IPS-20b (cell line): Measurements from ENCODE around the gene NUDT19.
"Not testable (repeated sequence)": the region's sequence is repeated elsewhere in the genome, so short reads cannot be mapped to it uniquely, and the experiment has no call there.

Experiments
- H3K27ac ChIP-seq: one replicate; pipeline ENCODE4 v1.5.1; 2013; ENCODE audit warnings: low read length
- H3K27me3 ChIP-seq: 2 replicates; pipeline ENCODE4 v1.6.1; 2013; ENCODE audit warnings: mild to moderate bottlenecking, low read length, inconsistent platforms; ENCODE audit not compliant: insufficient read depth
- H3K36me3 ChIP-seq: 2 replicates; pipeline ENCODE4 v1.6.1; 2013; ENCODE audit warnings: low read depth, mild to moderate bottlenecking, inconsistent platforms, low read length, moderate library complexity; ENCODE audit not compliant: insufficient read depth
- H3K4me1 ChIP-seq: 2 replicates; pipeline ENCODE4 v1.6.1; 2013; ENCODE audit warnings: mild to moderate bottlenecking, control low read depth, inconsistent platforms, low read length, moderate library complexity; ENCODE audit not compliant: insufficient read depth
- H3K4me3 ChIP-seq: 2 replicates; pipeline ENCODE4 v1.5.1; 2013; ENCODE audit warnings: mild to moderate bottlenecking, low read length, inconsistent platforms
- H3K9ac ChIP-seq: 2 replicates; pipeline ENCODE4 v1.6.1; 2013; ENCODE audit warnings: low read depth, mild to moderate bottlenecking, inconsistent platforms, low read length, moderate library complexity
- H3K9me3 ChIP-seq: 2 replicates; pipeline ENCODE4 v1.6.1; 2013; ENCODE audit warnings: mild to moderate bottlenecking, low read depth, low read length, inconsistent platforms; ENCODE audit not compliant: insufficient read depth

The NUDT19 gene

DNA sequence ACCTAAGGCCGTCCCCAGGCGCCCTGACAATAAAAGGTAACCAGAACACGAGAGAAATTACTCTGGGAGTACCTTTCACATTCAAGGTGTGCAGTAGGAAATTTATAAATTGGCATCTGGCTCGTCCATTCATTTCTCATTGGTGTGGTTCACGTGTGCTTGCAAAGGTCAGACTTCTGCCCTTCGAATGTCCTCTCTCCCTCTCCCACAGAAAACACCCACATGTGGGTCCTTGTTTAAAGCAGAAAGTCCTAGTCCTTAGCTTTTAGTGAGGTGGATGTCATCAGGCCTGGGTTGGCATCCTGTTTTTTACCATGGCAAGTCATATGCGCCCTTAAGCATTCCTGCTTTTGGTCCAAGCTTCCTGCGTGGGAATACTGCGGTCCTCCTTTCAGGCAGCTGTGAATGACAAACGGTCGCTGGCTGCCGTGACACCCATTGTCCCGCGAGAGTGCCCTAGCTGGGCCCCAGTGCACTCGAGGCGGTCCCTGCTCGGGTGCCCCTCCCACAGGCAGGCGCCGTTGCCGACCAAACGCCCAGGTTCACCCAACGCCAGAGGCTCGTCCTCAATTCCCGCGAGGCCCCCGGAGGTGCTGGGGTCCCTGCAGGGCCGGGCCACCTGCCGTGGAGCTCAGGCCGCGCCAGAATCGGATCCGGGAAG is at the start of gene NUDT19:
Gene NUDT19 (plus strand): TSS at position 531 of the 661 bp plus-strand sequence. CDS start 140 bp downstream, outside the sequence.
- Histone ChIP-seq H3K9me3 (no peaks in the 10 kb centered on the region), H3K4me1 (no peaks in the 10 kb centered on the region), H3K27me3 (peaks cover 26% of the 10 kb centered on the region), H3K4me3 (peak within 1 kb of the TSS; percentile 65; the same call in 1 of the 2 replicates), H3K9ac (peak within 1 kb of the TSS; percentile 61; the same call in 1 of the 2 replicates), H3K27ac (no peak within 1 kb of the TSS), H3K36me3 (no peaks in the 10 kb centered on the region)

DNA sequence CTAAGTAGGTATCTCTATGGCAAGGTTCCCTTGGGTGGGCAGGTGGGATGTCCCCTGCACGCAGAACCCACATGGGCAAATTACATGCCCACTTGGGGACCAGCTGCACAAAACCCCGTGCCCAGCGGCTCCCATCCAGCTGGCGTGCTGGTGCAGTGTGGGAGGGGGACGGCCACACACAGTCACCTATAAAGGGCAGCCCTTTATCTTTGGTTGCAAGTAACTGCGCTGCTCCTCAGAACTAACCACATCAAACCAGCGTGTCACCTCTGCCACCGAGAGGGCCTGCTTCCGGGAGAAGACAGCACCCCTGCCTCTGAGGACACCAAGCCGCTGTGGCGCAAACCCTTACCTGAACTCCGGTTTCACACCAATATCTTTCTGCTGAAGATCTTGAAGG is 48.9 kb upstream of the NUDT19 start:
- Histone ChIP-seq H3K4me1 (no peaks in the 10 kb centered on the region), H3K9ac (no peak overlapping the region), H3K27ac (no peak overlapping the region), H3K27me3 (no peaks in the 10 kb centered on the region), H3K4me3 (no peak overlapping the region), H3K9me3 (no peaks in the 10 kb centered on the region), H3K36me3 (peaks cover 75% of the 10 kb centered on the region)

DNA sequence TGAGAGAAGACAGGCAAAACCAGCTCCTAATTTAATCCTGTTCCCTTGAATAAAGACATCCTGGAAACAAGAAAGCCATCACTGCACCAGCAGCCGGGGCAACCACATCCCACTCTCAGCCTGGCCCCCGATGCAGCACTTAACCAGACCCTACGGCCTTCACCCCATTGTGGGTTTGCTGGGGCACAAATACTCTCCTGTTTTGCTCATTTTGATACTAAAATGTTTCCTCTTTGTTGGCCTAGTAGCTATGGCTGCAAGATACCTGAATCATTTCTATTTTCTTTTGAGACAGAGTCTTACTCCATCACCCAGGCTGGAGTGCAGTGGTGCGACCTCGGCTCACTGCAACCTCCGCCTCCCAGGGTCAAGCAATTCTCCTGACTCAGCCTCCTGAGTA is 45.1 kb upstream of the NUDT19 start:
- no peak overlapping the region for H3K27ac ChIP-seq
- no peaks in the 10 kb centered on the region; the same call in 1 of the 2 replicates for H3K4me1 ChIP-seq
- peaks cover 63% of the 10 kb centered on the region for H3K36me3 ChIP-seq
- no peak overlapping the region for H3K9ac ChIP-seq
- no peaks in the 10 kb centered on the region for H3K27me3 ChIP-seq
- H3K9me3 ChIP-seq, result no peaks in the 10 kb centered on the region
- H3K4me3 ChIP-seq, result no peak overlapping the region

DNA sequence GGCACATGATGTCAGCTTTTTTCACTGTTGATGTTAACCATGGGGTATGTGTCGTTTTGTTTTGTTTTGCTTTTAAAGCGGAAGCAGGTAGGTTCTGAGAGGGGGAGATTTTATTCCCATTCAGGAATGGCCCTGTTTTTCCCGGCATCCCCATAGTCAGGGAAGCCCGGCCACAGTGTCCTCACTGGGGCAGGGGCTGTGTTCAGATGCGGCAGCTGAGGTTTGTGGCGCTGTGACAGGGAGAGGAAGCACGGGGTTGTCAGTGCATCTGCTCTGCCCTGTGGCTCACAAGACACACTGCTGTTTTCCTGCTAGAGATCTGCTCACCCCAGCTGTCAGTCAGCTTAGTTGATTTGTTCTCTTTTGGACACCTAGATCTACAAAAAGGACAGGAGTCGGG is 44.3 kb upstream of the NUDT19 start:
- Histone ChIP-seq H3K9me3 (no peaks in the 10 kb centered on the region), H3K27ac (no peak overlapping the region), H3K4me1 (peaks cover 3% of the 10 kb centered on the region; the same call in 1 of the 2 replicates), H3K36me3 (peaks cover 55% of the 10 kb centered on the region), H3K27me3 (no peaks in the 10 kb centered on the region), H3K4me3 (no peak overlapping the region), H3K9ac (no peak overlapping the region)

DNA sequence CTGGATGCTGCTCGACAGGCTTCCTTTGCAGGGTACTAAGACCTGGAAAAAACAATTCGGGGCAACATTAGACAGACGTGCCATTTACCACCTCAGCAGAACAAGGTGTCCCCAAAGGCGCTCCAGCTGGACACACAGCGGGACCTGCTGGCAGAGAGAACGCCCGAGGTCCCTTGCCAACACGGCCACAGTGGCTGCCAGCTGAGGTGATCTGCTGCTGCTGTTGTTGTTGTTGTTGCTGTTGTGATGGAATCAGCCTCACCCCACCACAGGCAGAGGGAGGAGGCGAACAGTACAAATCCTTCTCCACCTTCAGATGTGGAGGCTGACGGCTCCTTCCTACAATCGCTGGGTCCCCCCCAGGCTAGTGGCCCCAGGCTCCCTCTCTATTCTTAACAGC is 41.9 kb upstream of the NUDT19 start:
- Histone ChIP-seq H3K27me3 (no peaks in the 10 kb centered on the region), H3K27ac (no peak overlapping the region), H3K9me3 (no peaks in the 10 kb centered on the region), H3K4me3 (no peak overlapping the region), H3K36me3 (peaks cover 38% of the 10 kb centered on the region), H3K4me1 (peaks cover 3% of the 10 kb centered on the region; the same call in 1 of the 2 replicates), H3K9ac (no peak overlapping the region)

DNA sequence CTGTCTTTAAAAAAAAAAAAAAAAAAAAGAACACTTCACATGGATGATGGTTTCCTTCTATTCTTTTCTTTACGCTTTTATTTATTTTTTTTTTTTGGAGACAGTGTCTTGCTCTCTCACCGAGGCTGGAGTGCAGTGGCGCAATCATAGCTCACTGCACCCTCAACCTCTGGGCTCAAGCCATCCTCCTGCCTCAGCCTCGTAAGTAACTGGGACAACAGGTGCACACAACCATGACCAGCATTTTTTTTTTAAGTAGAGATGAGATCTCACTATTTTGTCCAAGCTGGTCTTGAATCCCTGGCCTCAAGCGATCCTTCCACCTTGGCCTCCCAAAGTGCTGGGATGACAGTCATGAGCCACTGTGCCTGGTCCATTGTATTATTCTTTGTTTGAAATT is 41.0 kb upstream of the NUDT19 start:
- H3K36me3 ChIP-seq, result peaks cover 38% of the 10 kb centered on the region
- no peaks in the 10 kb centered on the region for H3K27me3 ChIP-seq
- no peak overlapping the region for H3K4me3 ChIP-seq
- H3K9ac ChIP-seq, result no peak overlapping the region
- H3K9me3 ChIP-seq, result no peaks in the 10 kb centered on the region
- peaks cover 3% of the 10 kb centered on the region; the same call in 1 of the 2 replicates for H3K4me1 ChIP-seq
- H3K27ac ChIP-seq, result no peak overlapping the region

DNA sequence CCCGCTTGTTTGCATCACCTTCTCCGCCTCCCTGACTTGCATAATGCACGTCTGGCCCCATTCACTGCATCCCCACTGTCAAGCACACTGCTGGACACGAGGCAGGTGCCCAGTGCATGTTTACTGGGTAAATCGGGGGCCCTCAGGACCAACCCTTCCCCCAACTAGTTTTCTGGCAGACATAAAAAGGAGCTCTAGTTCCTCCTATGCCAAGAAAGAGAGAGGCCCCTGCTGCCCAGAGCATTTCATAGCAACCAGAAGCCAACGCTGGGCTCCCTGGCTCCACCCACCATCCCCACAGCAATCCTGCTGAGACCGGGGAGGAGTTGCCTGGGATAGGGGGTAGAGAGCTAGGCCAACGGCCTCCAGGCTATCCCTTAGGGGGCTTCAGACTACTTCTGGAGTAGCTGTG is 39.9 kb upstream of the NUDT19 start:
- Histone ChIP-seq H3K4me3 (no peak overlapping the region), H3K4me1 (peaks cover 3% of the 10 kb centered on the region; the same call in 1 of the 2 replicates), H3K9me3 (no peaks in the 10 kb centered on the region), H3K27ac (peak overlapping the region; percentile 49), H3K36me3 (peaks cover 39% of the 10 kb centered on the region), H3K27me3 (no peaks in the 10 kb centered on the region), H3K9ac (0 out of 2 replicates have a peak overlapping the region, but pooled peaks have one; percentile 2)

DNA sequence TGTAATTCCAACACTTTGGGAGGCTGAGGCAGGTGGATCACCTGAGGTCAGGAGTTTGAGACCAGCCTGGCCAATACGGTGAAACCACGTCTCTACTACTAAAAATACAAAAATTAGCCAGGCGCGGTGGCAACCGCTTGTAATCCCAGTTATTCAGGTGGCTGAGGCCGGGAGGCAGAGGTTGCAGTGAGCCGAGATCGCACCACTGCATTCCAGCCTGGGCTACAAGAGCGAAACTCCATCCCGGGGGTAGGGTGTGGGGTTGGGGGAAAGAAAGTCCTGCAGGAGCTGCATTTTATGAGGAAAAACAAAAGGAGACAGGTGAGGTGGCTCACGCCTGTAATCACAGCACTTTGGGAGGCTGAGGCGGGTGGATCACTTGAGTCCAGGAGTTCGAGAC is 39.3 kb upstream of the NUDT19 start:
- not testable (repeated sequence) for H3K4me1 ChIP-seq, H3K27ac ChIP-seq, H3K9me3 ChIP-seq, H3K27me3 ChIP-seq, H3K4me3 ChIP-seq
- Histone ChIP-seq H3K9ac (0 out of 2 replicates have a peak overlapping the region, but pooled peaks have one; percentile 2), H3K36me3 (peaks cover 37% of the 10 kb centered on the region)

DNA sequence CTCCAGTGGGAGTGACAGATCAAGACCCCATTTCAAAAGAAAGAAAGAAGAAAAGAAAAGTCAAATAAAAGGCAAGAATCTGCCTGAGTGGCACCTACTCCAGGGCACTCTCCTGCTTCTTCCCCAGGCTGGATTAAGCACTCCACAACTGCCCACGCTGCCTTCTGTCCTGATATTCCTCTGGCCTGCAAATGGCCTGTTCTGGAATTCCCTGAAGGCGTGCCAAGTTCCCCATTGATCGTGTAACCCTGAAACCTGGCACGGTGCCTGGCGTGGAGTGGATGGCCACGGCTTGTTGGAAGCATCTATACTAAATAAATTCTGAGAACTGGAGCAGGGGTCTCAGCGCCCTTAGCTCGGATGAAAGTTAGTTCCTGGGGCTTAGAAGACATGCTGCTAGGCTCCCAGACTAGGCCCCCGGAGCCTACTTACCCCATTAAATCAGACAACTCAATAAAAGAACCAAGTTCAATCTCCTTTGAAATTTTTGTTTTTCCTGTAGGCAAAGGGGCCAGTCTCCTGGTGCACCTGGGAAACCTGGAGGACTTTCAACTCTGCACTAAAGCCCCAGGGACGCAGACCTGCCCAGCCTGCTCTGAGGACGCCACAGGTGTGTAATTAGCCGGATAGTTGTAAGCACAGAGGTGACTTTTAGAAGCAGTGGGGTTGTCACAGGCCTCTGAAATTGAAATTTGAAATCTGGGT is 38.6 kb upstream of the NUDT19 start:
- peaks cover 32% of the 10 kb centered on the region for H3K36me3 ChIP-seq
- H3K4me1 ChIP-seq, result peaks cover 3% of the 10 kb centered on the region; the same call in 1 of the 2 replicates
- no peaks in the 10 kb centered on the region for H3K27me3 ChIP-seq
- no peaks in the 10 kb centered on the region for H3K9me3 ChIP-seq
- H3K27ac ChIP-seq, result no peak overlapping the region
- no peak overlapping the region for H3K4me3 ChIP-seq
- no peak overlapping the region; the same call in 1 of the 2 replicates for H3K9ac ChIP-seq

DNA sequence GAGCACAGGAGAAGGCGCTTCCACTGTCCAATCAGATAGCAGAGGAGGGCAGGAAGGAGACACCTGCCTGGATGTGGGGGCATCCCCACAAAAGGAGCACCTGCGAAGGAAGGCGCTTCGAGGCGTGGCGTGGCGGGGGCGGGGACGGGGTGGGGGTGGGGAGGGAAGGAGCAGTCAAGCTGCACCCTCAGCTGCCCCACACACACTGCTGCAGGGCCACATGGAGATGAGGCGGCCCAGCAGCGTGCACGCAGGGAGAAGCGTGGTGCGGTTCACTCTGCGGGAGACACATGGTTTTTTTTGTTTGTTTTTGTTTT is 38.1 kb upstream of the NUDT19 start:
- Histone ChIP-seq H3K9ac (no peak overlapping the region; the same call in 1 of the 2 replicates), H3K27me3 (no peaks in the 10 kb centered on the region), H3K4me3 (no peak overlapping the region), H3K9me3 (no peaks in the 10 kb centered on the region), H3K4me1 (peaks cover 3% of the 10 kb centered on the region; the same call in 1 of the 2 replicates), H3K27ac (no peak overlapping the region), H3K36me3 (peaks cover 32% of the 10 kb centered on the region)

DNA sequence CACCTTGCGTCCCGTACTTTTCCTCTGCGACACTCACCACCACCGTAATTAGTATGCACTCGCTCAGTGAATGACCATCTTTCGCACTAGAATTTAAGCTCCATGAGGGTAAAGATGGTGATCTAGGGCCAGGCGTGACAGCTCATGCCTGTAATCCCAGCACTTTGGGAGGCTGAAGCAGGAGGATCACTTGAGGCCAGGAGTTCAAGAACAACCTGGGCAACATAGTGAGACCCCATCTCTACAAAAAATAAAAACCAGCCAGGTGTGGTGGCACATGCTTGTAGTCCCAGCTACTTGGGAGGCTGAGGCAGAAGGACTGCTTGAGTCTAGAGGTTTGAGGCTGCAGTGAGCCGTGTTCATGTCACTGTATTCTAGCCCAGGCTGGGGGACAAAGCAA is 35.2 kb upstream of the NUDT19 start:
- H3K9ac ChIP-seq, H3K9me3 ChIP-seq, H3K27ac ChIP-seq, H3K4me3 ChIP-seq, H3K27me3 ChIP-seq, H3K4me1 ChIP-seq: not testable (repeated sequence)
- H3K36me3 ChIP-seq, result peaks cover 22% of the 10 kb centered on the region

DNA sequence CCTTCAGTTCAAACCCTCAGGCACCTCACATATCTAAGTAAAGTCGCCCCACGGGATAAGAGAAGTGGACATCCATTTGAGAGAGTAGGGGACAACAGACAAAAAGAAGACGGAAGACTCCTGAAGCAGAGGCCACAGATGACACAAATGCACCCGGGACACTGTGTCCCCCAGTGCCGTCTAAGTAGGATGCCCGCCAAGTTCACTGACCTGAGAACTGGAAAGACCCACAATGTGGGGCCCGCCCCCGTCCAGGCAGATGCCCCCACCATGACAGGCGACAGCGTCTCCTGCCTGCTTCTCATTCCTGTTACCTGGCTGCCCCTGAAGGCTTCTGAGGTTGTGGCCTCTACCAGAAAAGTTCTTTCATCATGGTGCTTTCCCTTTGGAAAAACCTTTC is 33.5 kb upstream of the NUDT19 start:
- no peak overlapping the region for H3K27ac ChIP-seq
- H3K4me1 ChIP-seq, result no peaks in the 10 kb centered on the region
- peaks cover 20% of the 10 kb centered on the region for H3K36me3 ChIP-seq
- H3K27me3 ChIP-seq, result no peaks in the 10 kb centered on the region
- H3K9me3 ChIP-seq, result no peaks in the 10 kb centered on the region
- no peak overlapping the region for H3K9ac ChIP-seq
- H3K4me3 ChIP-seq, result no peak overlapping the region
